DMS153 treated with DMSO at 0.1 percent for 48 hours (cell line): Measurements from ENCODE around the gene RHBDD1.

Experiments
- DNase-seq: peaks from one replicate; lab custom pipeline; 2025; ENCODE audit not compliant: unreplicated experiment; lab: John Stamatoyannopoulos, UW

The RHBDD1 gene

GRCh38 chr2:226885769-226886435, 50.0 kb downstream of the RHBDD1 start:
- no peak for DNase-seq

GRCh38 chr2:226887940-226888339, 52.1 kb downstream of the RHBDD1 start:
- no peak for DNase-seq

GRCh38 chr2:226888378-226888965, 52.6 kb downstream of the RHBDD1 start:
- no peak for DNase-seq

- no peak for DNase-seq
These were observed 53.1 kb downstream of the RHBDD1 start for GRCh38 chr2:226888971-226889370.

- no peak for DNase-seq
These were observed 54.4 kb downstream of the RHBDD1 start for GRCh38 chr2:226890286-226890685.

DNA sequence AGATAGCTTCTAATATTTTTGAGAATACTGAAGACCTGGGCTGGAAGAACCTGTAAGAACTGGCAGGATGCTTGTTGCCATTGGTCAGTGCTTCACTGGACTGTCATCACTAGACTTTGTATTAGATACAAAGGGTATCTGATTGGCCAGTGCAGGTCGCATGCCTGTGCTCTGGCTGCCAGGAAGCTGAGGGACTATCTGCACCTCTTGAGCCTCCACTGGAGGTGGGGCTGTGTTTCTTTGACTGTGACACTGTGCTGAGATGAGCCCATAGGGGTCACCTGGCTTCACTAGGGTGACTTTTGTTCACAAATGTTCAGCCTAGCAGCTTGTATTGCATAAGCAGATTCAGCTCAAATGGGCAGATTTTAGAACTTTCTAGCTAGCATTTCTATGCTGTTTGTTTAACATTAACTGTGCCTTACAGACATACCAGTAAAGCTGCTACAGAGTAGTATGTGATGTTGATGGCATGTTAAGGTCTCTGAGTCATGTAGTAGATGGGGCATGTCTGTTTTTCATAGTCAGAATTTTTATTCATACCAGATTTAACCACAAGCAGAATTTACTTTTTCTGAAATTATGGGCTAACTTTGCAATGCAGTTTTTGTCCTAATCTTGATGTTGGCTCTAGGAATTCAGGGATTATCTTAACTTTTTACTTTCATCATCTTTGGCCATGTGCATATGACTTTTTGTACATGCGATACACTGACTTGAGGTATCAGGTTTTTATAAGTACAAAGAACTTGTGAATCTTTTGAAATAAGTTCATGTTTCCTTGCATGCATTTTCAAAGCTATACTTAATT, 56.1 kb downstream of the RHBDD1 start:
- no peak for DNase-seq

DNA sequence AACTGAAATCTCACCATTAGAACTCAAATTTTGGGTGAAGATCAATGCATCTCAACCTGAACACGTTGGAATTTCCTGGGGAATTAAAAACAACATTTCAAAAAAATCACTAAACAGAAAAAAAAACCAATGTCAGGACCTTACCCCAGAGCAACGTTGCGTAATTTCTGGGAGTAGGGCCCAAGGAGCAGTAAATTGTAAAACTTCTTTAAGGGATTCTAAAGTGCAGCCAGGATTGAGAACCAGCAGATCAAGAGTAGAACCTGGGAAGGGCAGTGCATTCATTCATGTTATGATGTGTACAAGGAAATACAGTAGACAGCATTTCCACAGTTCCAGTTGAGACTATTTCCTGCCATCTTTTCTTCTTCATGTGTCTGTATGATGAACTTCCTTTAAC, 56.9 kb downstream of the RHBDD1 start:
- no peak for DNase-seq

GRCh38 chr2:226893216-226893615, 57.4 kb downstream of the RHBDD1 start:
- DNase-seq = no peak

GRCh38 chr2:226894752-226895151, 58.9 kb downstream of the RHBDD1 start:
- DNase-seq = no peak

GRCh38 chr2:226895579-226895978, 59.7 kb downstream of the RHBDD1 start:
- DNase-seq = no peak

DNA sequence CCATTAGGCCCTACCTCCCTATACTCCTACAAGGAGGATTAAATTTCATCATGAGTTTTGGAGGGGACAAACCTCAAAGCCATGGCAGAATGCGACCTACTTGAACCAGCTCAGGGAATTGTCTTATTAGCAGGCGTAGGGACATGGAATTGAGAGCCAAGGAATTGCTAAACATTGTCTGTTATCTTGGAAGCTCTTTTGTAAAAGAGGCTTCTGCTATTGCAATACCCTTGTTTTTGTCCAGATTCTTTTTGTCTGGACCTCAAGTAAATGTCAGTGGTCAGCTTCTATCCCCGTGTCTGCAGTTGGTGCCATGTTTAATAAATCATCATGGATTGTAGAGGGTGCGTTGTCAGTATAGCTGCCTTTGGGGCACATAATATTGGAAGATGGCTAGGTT, 62.3 kb downstream of the RHBDD1 start:
- DNase-seq = no peak

DNA sequence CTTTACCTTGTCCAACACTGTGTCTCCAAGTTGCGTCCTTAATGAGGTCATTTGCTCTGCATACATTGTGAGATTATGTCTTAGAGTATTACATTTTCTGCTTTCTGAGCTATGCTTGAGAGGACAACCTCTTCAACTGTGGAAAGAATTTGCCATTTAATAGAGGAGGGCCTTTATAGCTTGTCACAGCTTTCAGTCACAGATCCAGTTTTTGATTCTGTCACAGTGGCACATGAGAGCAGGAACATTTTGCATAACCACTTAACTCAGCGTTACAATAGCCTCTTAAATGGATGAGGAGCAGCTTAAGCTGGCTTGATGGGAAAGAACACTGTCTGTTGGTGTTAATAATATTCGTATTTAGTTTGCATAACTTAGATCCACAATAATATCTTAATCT, 63.0 kb downstream of the RHBDD1 start:
- DNase-seq = no peak

GRCh38 chr2:226902041-226902966, 66.5 kb downstream of the RHBDD1 start:
- DNase-seq = no peak

DNA sequence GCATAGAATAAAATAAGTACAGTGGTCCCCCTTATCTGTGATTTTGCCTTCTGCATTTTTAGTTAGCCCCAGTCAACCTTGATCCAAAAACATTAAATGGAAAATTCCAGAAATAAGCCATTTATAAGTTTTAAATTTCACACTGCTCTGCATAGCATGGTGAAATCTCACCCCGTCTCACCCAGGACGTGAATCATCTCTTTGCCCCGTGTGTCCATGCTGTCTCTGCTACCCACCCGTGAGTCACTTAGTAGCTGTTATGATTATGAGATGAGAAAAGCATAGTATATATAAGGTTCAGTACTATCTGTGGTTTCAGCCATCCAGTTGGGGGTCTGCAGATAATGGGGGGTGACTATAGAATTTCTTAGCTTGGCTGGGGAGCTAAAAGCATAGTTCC, 67.3 kb downstream of the RHBDD1 start:
- no peak for DNase-seq

DNA sequence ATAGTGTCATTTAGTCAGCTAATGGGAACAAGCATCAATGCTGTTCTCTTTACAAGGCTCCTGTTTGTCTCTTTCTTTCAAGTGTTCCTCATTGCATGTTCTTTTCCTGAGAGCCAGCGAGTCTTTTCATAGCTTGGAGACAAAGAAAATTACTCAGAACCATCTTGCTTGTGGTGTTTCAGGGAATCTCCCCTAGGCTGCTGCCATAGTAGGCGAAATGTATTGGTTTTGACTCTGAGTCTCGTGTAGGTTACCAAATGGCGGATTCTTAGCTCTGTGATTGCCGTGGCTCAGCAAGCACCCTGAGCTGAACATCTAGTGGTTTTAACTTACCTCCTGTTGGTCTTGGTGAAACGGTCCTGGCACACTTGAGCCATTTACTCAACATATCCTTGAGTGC, 68.7 kb downstream of the RHBDD1 start:
- DNase-seq = no peak

- DNase-seq = no peak
These were observed 69.9 kb downstream of the RHBDD1 start for GRCh38 chr2:226905718-226906117.

DNA sequence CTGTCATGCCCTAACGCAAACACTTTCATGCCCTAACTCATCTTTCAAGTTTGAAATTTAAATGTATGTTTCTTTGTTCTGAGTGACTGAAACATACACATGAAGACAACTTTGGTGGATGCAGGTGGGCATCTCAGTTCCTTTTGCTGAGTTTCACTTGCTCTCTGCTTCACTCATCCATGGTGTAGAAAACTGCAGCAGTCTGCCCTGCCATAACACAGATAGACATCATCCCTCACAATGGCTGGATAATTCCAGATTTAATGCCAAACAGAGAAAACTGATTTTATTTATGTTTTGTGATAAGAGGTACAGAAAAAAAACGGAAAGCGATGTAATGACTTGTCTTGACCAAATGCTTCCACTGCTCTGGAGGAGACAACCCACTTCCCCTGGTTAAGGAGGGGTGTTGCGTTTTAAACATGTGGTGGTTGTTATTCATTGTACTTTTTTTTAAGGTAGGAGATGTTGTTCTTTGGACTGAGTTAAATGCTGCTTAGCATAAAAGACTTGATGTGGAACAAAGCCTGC, 70.4 kb downstream of the RHBDD1 start:
- DNase-seq = no peak

GRCh38 chr2:226909126-226909525, 73.3 kb downstream of the RHBDD1 start:
- no peak for DNase-seq

GRCh38 chr2:226909836-226910235, 74.0 kb downstream of the RHBDD1 start:
- no peak for DNase-seq

DNA sequence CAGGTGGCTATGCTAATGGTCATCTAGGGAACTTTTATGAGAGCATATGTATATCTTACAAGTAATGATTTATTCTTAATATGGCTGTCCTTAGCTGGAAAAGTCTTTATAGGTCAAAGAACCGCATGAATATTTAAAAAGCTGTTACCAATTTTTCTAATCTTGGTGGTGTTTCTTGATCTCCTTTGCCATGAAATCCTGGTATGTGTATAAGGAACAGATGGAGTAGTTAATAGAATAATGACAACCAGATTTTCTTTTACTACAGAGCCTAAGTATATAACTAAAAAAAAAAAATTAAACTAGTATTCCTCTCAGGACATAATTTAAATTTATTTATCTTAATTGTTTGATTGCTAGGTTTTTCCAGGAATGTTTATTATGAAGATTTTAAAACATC, 74.5 kb downstream of the RHBDD1 start:
- no peak for DNase-seq

DNA sequence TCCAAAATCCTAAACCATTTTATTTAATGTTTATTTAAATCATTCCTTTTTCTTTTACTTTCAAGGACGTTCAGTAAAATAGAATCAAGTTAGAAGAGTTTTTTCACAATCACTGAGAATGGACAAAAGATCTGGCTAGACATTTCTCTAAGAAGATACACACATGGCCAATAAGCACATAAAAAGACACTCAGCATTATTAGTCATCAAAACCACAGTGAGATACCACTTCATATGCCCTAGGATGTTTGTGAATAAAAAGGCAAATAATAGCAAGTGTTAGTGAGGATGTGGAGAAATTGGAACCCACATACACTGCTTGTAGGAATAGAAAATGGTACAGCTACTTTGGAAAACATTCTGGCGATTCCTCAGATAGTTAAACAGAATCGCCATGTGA, 76.1 kb downstream of the RHBDD1 start:
- no peak for DNase-seq
